Fibroblast of skin of right quadriceps (primary cell): ENCODE data around the gene CSN1S1.
A peak's percentile ranks its signal among the peaks of the same experiment; 100 is the strongest.

Experiments used
- DNase-seq: peaks from one replicate; pipeline ENCODE4 v3.0.0-alpha.2; 2013

CSN1S1 gene

DNA sequence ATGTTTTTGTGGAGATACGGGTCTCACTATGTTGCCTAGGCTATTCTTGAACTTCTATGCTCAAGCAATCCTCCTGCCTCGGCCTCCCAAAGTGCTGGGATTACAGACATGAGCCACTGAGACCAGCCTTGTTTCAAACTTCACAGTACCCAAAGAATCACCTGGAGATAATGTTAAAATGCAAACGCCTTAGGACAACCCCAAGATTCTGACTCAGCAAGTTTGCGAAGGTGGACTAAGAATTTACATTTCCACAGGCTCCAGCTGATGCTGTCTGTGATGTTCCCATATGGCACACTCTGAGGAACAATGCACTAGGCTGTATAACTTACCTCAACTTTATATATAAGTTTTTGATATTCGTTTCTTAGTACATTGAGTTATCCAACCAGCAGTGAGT is 63.9 kb downstream of the CSN1S1 start:
- DNase-seq = no peak

DNA sequence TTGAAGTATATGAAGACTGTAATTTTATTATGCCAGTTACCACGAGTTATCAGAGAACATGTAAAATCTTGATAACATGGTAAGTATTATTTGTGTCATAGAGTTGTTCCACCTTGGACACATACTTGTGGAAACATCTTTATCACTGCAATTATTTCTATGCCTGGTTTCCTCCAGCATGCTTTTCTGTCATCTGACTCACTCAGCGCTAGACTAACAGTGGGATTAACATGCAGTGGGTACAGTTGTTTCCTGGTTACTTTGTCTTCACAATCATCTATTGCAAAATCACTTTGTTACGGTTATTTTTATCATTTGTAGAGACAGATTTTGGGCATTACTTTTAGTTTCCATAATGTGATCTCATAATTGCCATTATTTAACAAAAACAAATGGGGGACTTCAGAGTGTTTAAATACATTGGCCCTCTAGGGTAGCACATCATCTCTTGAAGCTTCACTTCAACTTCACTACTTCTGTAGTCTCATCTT is 64.7 kb downstream of the CSN1S1 start, which contains the start of gene STATH:
Gene STATH (plus strand): TSS at position 441 of the 491 bp plus-strand sequence. CDS start 2,472 bp downstream, outside the sequence.
- peak; percentile 2 for DNase-seq
